SK-N-SH treated with all-trans-retinoic acid at 6 μM for 48 hours (cell line): ENCODE data around the gene NFIA.

Source experiments
- CSDC2 ChIP-seq: fragments of 250-450 bp; sonication (Bioruptor Pico); IDR thresholded peaks from 2 replicates; pipeline ENCODE4 v1.5.0; 2020; ENCODE audit warnings: mild to moderate bottlenecking, moderate library complexity
- TOX ChIP-seq: fragments of 250-450 bp; sonication (Bioruptor Pico); IDR thresholded peaks from 2 replicates; pipeline ENCODE4 v1.8.0; 2021; ENCODE audit warnings: mild to moderate bottlenecking, moderate library complexity, borderline replicate concordance

DNA sequence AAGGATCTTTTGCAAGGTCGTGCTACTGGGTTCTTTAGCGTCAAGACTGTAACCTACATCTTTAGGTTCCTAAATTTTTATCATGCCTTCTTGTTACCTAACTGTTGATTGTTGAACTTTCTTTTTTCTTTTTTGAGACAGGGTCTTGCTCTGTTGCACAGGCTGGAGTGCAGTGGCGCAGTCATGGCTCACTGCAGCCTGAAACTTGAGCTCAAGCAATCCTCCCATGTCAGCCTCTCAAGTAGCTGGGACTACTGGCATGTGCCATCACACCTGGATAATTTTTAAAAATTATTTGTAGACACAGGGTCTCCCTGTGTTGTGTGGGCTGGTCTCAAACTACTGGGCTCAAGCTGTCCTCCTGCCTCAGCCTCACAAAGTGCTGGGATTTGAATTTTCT lies 52.9 kb downstream of the NFIA start:
- TF ChIP-seq TOX (CRISPR knock-in tag) = no peak
- no peak for TF ChIP-seq CSDC2 (CRISPR knock-in tag)
